ENCODE data around the gene PARVA. TPM values are rescaled to one million over a fixed set of nuclear protein-coding genes. Genes with fewer than 3 reads are reported as not detected.

The PARVA gene
- total RNA-seq, 1 donor from 2014 or later: 106 TPM

- no peak overlapping the region for H2AFZ ChIP-seq (ENCODE audit: low read depth, low read length)
- TF ChIP-seq EZH2 (IDR thresholded peaks at IDR 0.05; ENCODE audit: insufficient read depth, low read length): no peak
- peak; percentile 73 for DNase-seq (ENCODE audit: low read depth)
- no peak overlapping the region for H3K4me3 Mint-ChIP-seq (ENCODE audit: unreplicated experiment)
- no peak overlapping the region for H3K4me3 ChIP-seq (ENCODE audit: insufficient read depth, low read depth, low read length)
- no peaks in the 10 kb centered on the region for H3K36me3 ChIP-seq (ENCODE audit: insufficient read depth, low read length)
- no peaks in the 10 kb centered on the region for H3K27me3 ChIP-seq (ENCODE audit: insufficient read depth, low read length)
- H3K36me3 Mint-ChIP-seq (ENCODE audit: low read depth, unreplicated experiment): peaks cover 9% of the 10 kb centered on the region
- peak overlapping the region; percentile 42 for H3K4me2 ChIP-seq (ENCODE audit: low read length)
- H3K4me1 ChIP-seq (ENCODE audit: insufficient read depth, low read length): peaks cover 23% of the 10 kb centered on the region
- no peaks in the 10 kb centered on the region for H3K27me3 Mint-ChIP-seq (ENCODE audit: low read depth, unreplicated experiment)
- H3K27ac Mint-ChIP-seq (ENCODE audit: unreplicated experiment): peak overlapping the region; percentile 44
- H3K9me3 ChIP-seq (ENCODE audit: insufficient read depth, low read depth, low read length): no peaks in the 10 kb centered on the region
- no peaks in the 10 kb centered on the region for H3K9me3 Mint-ChIP-seq (ENCODE audit: unreplicated experiment)
- H3K4me1 Mint-ChIP-seq (ENCODE audit: low read depth, unreplicated experiment): peaks cover 40% of the 10 kb centered on the region
- H4K20me1 ChIP-seq (ENCODE audit: insufficient read depth, low read length): peaks cover 72% of the 10 kb centered on the region
- H3K27ac ChIP-seq (ENCODE audit: low read depth, low read length): peak overlapping the region; percentile 25
- no peak overlapping the region for H3K9ac ChIP-seq (ENCODE audit: low read length)
- no peak for FAIRE-seq
- peaks cover 93% of the 10 kb centered on the region for H3K79me2 ChIP-seq (ENCODE audit: insufficient read depth, low read length)
Measured at GRCh38 chr11:12449961-12450715, 72.8 kb downstream of the PARVA start.

- H3K9me3 Mint-ChIP-seq (ENCODE audit: unreplicated experiment): no peaks in the 10 kb centered on the region
- Histone ChIP-seq H3K36me3 (ENCODE audit: insufficient read depth, low read length) (no peaks in the 10 kb centered on the region), H3K4me1 (ENCODE audit: insufficient read depth, low read length) (peaks cover 34% of the 10 kb centered on the region), H3K27ac (ENCODE audit: low read depth, low read length) (peak overlapping the region; percentile 25), H3K79me2 (ENCODE audit: insufficient read depth, low read length) (peaks cover 93% of the 10 kb centered on the region), H3K9me3 (ENCODE audit: insufficient read depth, low read depth, low read length) (no peaks in the 10 kb centered on the region), H3K4me2 (ENCODE audit: low read length) (no peak overlapping the region), H3K9ac (ENCODE audit: low read length) (no peak overlapping the region), H3K4me3 (ENCODE audit: insufficient read depth, low read depth, low read length) (no peak overlapping the region), H3K27me3 (ENCODE audit: insufficient read depth, low read length) (no peaks in the 10 kb centered on the region), H2AFZ (ENCODE audit: low read depth, low read length) (no peak overlapping the region), H4K20me1 (ENCODE audit: insufficient read depth, low read length) (peaks cover 77% of the 10 kb centered on the region)
- TF ChIP-seq CTCF (IDR thresholded peaks at IDR 0.05; ENCODE audit: insufficient read depth, low read depth, low read length): no peak
- TF ChIP-seq EZH2 (IDR thresholded peaks at IDR 0.05; ENCODE audit: insufficient read depth, low read length): no peak
- DNase-seq (ENCODE audit: low read depth) (no peak), FAIRE-seq (peak; percentile 17)
- no peaks in the 10 kb centered on the region for H3K27me3 Mint-ChIP-seq (ENCODE audit: low read depth, unreplicated experiment)
- H3K27ac Mint-ChIP-seq (ENCODE audit: unreplicated experiment): no peak overlapping the region
- H3K4me3 Mint-ChIP-seq (ENCODE audit: unreplicated experiment): no peak overlapping the region
- peaks cover 49% of the 10 kb centered on the region for H3K4me1 Mint-ChIP-seq (ENCODE audit: low read depth, unreplicated experiment)
- peaks cover 9% of the 10 kb centered on the region for H3K36me3 Mint-ChIP-seq (ENCODE audit: low read depth, unreplicated experiment)
Measured at GRCh38 chr11:12451179-12451814, 73.9 kb downstream of the PARVA start.

- no peak for TF ChIP-seq CTCF (IDR thresholded peaks at IDR 0.05; ENCODE audit: insufficient read depth, low read depth, low read length)
- no peak for TF ChIP-seq EZH2 (IDR thresholded peaks at IDR 0.05; ENCODE audit: insufficient read depth, low read length)
- peaks cover 41% of the 10 kb centered on the region for H3K4me1 ChIP-seq (ENCODE audit: insufficient read depth, low read length)
- H3K4me1 Mint-ChIP-seq (ENCODE audit: low read depth, unreplicated experiment): peaks cover 61% of the 10 kb centered on the region
- no peak overlapping the region for H3K27ac ChIP-seq (ENCODE audit: low read depth, low read length)
- peaks cover 93% of the 10 kb centered on the region for H3K79me2 ChIP-seq (ENCODE audit: insufficient read depth, low read length)
- H3K27me3 Mint-ChIP-seq (ENCODE audit: low read depth, unreplicated experiment): no peaks in the 10 kb centered on the region
- H2AFZ ChIP-seq (ENCODE audit: low read depth, low read length): no peak overlapping the region
- no peaks in the 10 kb centered on the region for H3K36me3 ChIP-seq (ENCODE audit: insufficient read depth, low read length)
- H3K9me3 Mint-ChIP-seq (ENCODE audit: unreplicated experiment): no peaks in the 10 kb centered on the region
- H3K9ac ChIP-seq (ENCODE audit: low read length): no peak overlapping the region
- DNase-seq (ENCODE audit: low read depth) (no peak), FAIRE-seq (no peak)
- peaks cover 1% of the 10 kb centered on the region for H3K36me3 Mint-ChIP-seq (ENCODE audit: low read depth, unreplicated experiment)
- peaks cover 84% of the 10 kb centered on the region for H4K20me1 ChIP-seq (ENCODE audit: insufficient read depth, low read length)
- H3K4me3 ChIP-seq (ENCODE audit: insufficient read depth, low read depth, low read length): no peak overlapping the region
- no peaks in the 10 kb centered on the region for H3K9me3 ChIP-seq (ENCODE audit: insufficient read depth, low read depth, low read length)
- no peak overlapping the region for H3K4me3 Mint-ChIP-seq (ENCODE audit: unreplicated experiment)
- no peaks in the 10 kb centered on the region for H3K27me3 ChIP-seq (ENCODE audit: insufficient read depth, low read length)
- H3K4me2 ChIP-seq (ENCODE audit: low read length): no peak overlapping the region
- H3K27ac Mint-ChIP-seq (ENCODE audit: unreplicated experiment): no peak overlapping the region
Measured at GRCh38 chr11:12453243-12453642, 75.9 kb downstream of the PARVA start.

All from astrocyte (in vitro differentiated cells and primary cell).